Measurements from ENCODE around the gene SCO2. TPM values are rescaled to one million over a fixed set of nuclear protein-coding genes. Genes with fewer than 3 reads are reported as not detected.

Gene SCO2
- total RNA-seq, 1 experiment from 2014 or later, result 7.0 TPM

DNA sequence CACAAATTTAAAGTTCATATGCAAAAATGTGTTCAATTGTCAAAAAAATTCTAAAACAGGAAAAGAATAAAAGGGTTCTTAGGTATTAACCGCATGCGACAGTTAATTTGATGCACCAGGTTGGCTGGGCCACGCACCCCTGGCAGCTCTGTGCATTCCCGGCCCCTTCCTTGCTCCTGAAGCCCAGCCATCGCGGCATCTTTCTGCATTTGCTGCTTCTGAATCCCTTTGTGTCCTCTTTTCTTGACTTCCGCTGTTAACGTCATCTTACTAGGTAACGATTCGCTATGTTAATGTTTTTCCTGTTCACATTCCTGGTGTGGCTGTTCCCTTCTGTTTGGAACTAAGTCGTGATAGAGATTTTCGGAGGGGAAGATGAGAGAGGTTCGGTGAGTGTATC, 12.4 kb upstream of the SCO2 start:
- Histone ChIP-seq H3K9me3 (ENCODE audit: control insufficient read depth in 1 of 2, insufficient read depth in 1 of 2, low read depth in 1 of 2, low read length in 2 of 2) (no peaks in the 10 kb centered on the region), H3K27ac (ENCODE audit: low read depth, low read length) (no peak overlapping the region), H3K4me3 (replicated peaks in 1 of 2; ENCODE audit: low read depth in 1 of 2, low read length in 2 of 2) (no peak overlapping the region), H3K4me1 (ENCODE audit: control insufficient read depth in 1 of 2, insufficient read depth in 2 of 2, low read length in 2 of 2) (peaks cover 4 to 34% of the 10 kb centered on the region in 2 experiments; a peak in 3 of 4 replicates), H4K20me1 (ENCODE audit: insufficient read depth) (no peaks in the 10 kb centered on the region), H3K27me3 (ENCODE audit: insufficient read depth, low read length) (no peaks in the 10 kb centered on the region), H3K9ac (ENCODE audit: low read length) (no peak overlapping the region), H3K9me2 (ENCODE audit: insufficient read depth) (no peaks in the 10 kb centered on the region), H2AFZ (ENCODE audit: low read depth, low read length, poor library complexity, severe bottlenecking) (no peak overlapping the region), H3K36me3 (ENCODE audit: control insufficient read depth in 1 of 2, insufficient read depth in 2 of 2, low read length in 2 of 2) (no peaks in the 10 kb centered on the region), H3K79me2 (ENCODE audit: insufficient read depth, low read length) (no peaks in the 10 kb centered on the region), H3K4me2 (ENCODE audit: low read length) (no peak overlapping the region)
- ChIA-PET CTCF (no interaction called here), RAD21 (ENCODE audit: low non-redundant PET in 1 of 2, low total read pairs in 2 of 2, uncharacterized antibody in 2 of 2, unreplicated experiment in 2 of 2) (no interaction called here), POLR2A (interaction anchor here (0.7 kb wide), 1 partner anchor 579 kb away, joined by 3 read pairs; no protein-coding TSS in a partner anchor)
- intact Hi-C loops (cut with micrococcal nuclease), result no loop called here
- ATAC-seq (no peak), DNase-seq (ENCODE audit: low read depth, low spot score) (no peak)
- BruUV-seq (replicated peaks), result no TSS peak
- TF ChIP-seq YY1 (IDR thresholded peaks at IDR 0.05; ENCODE audit: extremely low read depth, insufficient replicate concordance, low read depth, low read length), result no peak
- TF ChIP-seq ZNF274 (IDR thresholded peaks at IDR 0.05; ENCODE audit: low read depth, low read length), result no peak
- no peak for TF ChIP-seq POLR2AphosphoS5 (IDR thresholded peaks at IDR 0.05; ENCODE audit: low read depth, low read length)
- TF ChIP-seq SRF (IDR thresholded peaks at IDR 0.05; ENCODE audit: low read depth), result no peak
- TF ChIP-seq, protein P1, sequence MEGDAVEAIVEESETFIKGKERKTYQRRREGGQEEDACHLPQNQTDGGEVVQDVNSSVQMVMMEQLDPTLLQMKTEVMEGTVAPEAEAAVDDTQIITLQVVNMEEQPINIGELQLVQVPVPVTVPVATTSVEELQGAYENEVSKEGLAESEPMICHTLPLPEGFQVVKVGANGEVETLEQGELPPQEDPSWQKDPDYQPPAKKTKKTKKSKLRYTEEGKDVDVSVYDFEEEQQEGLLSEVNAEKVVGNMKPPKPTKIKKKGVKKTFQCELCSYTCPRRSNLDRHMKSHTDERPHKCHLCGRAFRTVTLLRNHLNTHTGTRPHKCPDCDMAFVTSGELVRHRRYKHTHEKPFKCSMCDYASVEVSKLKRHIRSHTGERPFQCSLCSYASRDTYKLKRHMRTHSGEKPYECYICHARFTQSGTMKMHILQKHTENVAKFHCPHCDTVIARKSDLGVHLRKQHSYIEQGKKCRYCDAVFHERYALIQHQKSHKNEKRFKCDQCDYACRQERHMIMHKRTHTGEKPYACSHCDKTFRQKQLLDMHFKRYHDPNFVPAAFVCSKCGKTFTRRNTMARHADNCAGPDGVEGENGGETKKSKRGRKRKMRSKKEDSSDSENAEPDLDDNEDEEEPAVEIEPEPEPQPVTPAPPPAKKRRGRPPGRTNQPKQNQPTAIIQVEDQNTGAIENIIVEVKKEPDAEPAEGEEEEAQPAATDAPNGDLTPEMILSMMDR (IDR thresholded peaks at IDR 0.05 in 2 of 3, conservative IDR thresholded peaks at IDR 0.05 in 1 of 3; ENCODE audit: borderline replicate concordance in 1 of 3, insufficient read depth in 1 of 3, low read depth in 2 of 3, low read length in 2 of 3), result no peak
- TF ChIP-seq EZH2phosphoT487 (IDR thresholded peaks at IDR 0.05; ENCODE audit: borderline replicate concordance), result no peak
- no peak for TF ChIP-seq CEBPB (IDR thresholded peaks at IDR 0.05; ENCODE audit: low read depth)
- TF ChIP-seq ZFX (IDR thresholded peaks at IDR 0.05), result no peak
- TF ChIP-seq, protein P2, sequence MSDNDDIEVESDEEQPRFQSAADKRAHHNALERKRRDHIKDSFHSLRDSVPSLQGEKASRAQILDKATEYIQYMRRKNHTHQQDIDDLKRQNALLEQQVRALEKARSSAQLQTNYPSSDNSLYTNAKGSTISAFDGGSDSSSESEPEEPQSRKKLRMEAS (IDR thresholded peaks at IDR 0.05), result no peak
- no peak for TF ChIP-seq CBX3 (IDR thresholded peaks at IDR 0.05; ENCODE audit: low read depth)
- TF ChIP-seq RAD21 (IDR thresholded peaks at IDR 0.05; ENCODE audit: low read depth), result no peak
- no peak for TF ChIP-seq POLR2A (IDR thresholded peaks at IDR 0.05; ENCODE audit: borderline replicate concordance, extremely low read depth, insufficient read depth, insufficient read length)
- TF ChIP-seq SIN3A (IDR thresholded peaks at IDR 0.05; ENCODE audit: low read depth), result no peak

Measured in HCT116 (cell line).